Testis (tissue), 2 donors: ENCODE data around the gene GRID1.

Source experiments
- POLR2A ChIP-seq: fragments of 450-650 bp; IDR thresholded peaks from one replicate; pipeline ENCODE4 v1.6.1; 2017; ENCODE audit warnings: antibody characterized with exemption, mild to moderate bottlenecking, moderate library complexity
- TF ChIP-seq, protein P1 (sequence below), 3 experiments: fragments of 450-650 bp in 2 of 3; fragments of 200-600 bp in 1 of 3; sonication (generic) in 1 of 3; IDR thresholded peaks; one replicate each; pipeline ENCODE4 v1.5.1; 2016 to 2019; ENCODE audit warnings: antibody characterized with exemption in 3 of 3, mild to moderate bottlenecking in 2 of 3, moderate library complexity in 1 of 3

DNA sequence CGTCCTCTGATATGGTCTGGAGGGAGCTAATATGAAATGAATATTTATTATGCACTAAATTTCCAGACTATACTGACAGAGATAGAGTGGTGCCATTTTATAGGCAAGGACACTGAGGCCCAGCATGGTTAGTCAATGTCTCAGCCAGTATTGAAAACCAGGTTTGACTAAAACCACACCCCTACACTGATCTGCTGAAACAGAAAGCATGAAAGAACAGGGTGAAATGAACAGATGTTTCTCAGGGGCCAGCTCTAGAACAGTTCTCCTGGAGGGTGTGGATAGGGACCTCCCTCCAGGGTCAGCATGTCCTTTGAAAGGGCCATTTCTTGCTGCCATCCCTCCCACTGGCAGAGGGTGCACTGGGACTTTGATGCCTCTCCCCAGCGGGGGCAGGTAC is 700.5 kb downstream of the GRID1 start:
- TF ChIP-seq, protein P1, sequence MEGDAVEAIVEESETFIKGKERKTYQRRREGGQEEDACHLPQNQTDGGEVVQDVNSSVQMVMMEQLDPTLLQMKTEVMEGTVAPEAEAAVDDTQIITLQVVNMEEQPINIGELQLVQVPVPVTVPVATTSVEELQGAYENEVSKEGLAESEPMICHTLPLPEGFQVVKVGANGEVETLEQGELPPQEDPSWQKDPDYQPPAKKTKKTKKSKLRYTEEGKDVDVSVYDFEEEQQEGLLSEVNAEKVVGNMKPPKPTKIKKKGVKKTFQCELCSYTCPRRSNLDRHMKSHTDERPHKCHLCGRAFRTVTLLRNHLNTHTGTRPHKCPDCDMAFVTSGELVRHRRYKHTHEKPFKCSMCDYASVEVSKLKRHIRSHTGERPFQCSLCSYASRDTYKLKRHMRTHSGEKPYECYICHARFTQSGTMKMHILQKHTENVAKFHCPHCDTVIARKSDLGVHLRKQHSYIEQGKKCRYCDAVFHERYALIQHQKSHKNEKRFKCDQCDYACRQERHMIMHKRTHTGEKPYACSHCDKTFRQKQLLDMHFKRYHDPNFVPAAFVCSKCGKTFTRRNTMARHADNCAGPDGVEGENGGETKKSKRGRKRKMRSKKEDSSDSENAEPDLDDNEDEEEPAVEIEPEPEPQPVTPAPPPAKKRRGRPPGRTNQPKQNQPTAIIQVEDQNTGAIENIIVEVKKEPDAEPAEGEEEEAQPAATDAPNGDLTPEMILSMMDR (IDR thresholded peaks at IDR 0.05), result no peak
- no peak for TF ChIP-seq POLR2A
